ENCODE results near the gene ASS1.

ASS1 gene

DNA sequence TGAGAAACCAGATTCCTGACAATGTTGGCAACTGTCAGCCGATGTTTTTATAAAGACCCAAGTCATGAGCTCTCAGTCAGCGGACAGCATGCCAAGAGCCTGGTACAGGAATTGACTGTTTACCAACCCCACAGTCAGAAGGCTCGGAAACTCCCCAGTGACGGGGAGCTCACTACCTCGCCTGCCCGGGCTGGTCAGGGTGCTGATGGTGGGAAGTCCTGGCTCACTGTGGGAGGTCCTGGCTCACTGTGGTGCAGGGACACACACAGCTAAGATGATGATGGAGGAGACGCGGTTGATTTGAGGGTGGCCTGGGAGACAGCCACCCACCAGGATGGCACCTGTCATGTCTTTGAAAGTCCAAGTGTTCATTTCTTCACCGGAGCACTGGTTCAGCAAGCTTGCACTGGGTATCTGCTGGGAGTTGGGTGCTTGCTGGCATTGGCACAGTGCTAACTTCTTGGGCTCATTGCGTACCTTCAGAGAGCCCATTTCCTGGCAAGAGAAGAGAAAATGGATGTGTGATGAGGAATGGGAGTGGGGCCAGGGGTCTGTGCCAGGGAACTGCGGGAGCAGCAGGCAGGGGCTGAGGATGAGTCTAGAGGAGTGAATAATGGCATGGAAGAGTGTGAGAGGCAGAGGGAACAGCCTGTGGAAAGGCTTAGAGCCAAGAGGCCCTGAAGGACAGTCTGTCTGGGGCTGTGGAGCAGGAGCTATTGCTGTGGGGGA lies 15.3 kb downstream of the ASS1 start:
- DNase-seq (ENCODE audit: low read depth): no peak
- no peak overlapping the region for H3K4me3 ChIP-seq (ENCODE audit: control insufficient read depth, low read depth, low read length)
- TF ChIP-seq, protein P1, sequence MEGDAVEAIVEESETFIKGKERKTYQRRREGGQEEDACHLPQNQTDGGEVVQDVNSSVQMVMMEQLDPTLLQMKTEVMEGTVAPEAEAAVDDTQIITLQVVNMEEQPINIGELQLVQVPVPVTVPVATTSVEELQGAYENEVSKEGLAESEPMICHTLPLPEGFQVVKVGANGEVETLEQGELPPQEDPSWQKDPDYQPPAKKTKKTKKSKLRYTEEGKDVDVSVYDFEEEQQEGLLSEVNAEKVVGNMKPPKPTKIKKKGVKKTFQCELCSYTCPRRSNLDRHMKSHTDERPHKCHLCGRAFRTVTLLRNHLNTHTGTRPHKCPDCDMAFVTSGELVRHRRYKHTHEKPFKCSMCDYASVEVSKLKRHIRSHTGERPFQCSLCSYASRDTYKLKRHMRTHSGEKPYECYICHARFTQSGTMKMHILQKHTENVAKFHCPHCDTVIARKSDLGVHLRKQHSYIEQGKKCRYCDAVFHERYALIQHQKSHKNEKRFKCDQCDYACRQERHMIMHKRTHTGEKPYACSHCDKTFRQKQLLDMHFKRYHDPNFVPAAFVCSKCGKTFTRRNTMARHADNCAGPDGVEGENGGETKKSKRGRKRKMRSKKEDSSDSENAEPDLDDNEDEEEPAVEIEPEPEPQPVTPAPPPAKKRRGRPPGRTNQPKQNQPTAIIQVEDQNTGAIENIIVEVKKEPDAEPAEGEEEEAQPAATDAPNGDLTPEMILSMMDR (IDR thresholded peaks at IDR 0.05; ENCODE audit: control insufficient read depth, insufficient read depth, low read depth, low read length, missing control alignments): no peak

DNA sequence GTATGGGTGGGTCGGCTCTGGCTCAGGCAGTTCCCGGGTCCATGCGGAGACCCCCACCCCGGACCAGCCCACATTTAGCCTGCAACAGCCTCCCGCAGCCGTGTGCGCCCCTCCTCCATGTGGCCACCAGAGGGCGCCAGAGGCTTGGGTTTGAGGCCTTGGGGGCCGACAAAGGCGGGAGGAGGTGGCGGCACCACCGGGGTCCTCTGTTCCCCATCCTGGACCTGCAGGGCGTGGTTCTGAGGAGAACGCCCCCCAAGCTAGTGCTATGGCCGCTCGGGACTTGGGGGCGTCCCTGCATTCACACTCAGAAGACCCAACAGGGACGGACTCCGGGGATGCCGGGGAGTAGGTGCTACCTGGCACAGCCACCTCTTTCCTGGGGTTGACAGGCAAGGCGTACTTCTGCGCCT lies 16.5 kb downstream of the ASS1 start:
- no peak for DNase-seq (ENCODE audit: low read depth)
- H3K4me3 ChIP-seq (ENCODE audit: control insufficient read depth, low read depth, low read length): no peak overlapping the region
- TF ChIP-seq, protein P1 (IDR thresholded peaks at IDR 0.05; ENCODE audit: control insufficient read depth, insufficient read depth, low read depth, low read length, missing control alignments): peak; percentile 93

DNA sequence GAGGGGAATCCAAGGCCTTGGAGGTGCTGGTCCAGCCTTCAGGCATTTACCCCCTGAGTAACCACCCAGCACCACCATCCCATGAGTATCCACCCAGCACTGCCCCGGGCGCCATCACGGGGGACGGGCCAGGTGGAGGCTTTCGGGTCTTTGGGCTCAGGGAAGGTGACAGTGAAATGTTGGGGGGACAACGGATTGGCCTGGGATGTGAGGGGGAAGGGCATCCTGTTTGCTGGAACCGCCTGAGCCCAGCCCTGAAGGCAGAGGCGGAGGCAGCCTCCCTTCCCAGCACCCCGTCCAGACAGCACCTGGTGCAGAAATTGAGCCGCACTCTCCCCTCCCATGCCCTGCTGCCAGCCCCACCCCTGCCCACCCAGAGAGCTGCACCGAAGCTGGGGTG lies 17.0 kb downstream of the ASS1 start:
- H3K4me3 ChIP-seq (ENCODE audit: control insufficient read depth, low read depth, low read length): no peak overlapping the region
- DNase-seq (ENCODE audit: low read depth): no peak
- TF ChIP-seq, protein P1 (IDR thresholded peaks at IDR 0.05; ENCODE audit: control insufficient read depth, insufficient read depth, low read depth, low read length, missing control alignments): no peak

DNA sequence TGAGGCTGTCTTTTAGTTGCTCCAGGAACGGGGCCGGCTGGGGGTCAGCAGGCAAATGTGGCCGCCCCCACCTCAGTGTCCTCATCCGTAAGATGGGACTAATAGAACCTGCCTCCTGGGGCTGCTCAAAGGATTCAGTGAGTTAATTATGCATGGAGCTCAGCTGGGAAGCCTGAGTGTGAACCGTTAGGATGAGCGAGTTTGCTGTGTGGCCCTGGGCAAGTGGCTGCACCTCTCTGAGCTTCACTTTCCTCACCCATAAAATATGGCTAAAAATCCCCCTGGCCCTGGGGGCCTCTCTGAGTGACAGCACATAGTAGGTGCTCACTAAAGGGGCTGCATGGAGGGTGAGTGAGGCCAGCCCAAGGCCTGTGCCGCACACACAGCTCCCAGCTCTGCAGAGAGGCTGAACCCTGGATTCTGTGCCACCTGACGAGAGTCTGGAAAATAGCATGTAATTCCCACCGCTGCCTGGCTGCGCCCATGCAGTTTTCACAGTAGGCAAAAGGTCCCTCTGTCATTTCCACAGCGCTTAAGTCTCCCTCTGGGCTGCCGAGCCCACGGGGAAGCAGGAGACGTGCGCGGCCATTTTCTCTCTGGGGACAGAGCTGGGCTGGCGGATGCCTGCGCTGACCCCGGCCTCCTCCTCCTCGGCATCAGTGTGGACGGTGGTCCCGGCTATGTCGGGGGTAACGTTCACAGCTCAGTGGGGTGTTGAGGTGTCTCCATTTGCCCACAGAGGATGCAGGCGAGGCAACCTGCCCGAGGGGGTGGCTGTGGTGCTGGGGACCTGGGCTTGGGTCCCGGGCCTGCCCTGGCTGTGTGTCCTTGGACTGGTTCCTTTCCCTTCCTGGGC lies 18.2 kb downstream of the ASS1 start:
- TF ChIP-seq, protein P1 (IDR thresholded peaks at IDR 0.05; ENCODE audit: control insufficient read depth, insufficient read depth, low read depth, low read length, missing control alignments): no peak
- no peak overlapping the region for H3K4me3 ChIP-seq (ENCODE audit: control insufficient read depth, low read depth, low read length)
- no peak for DNase-seq (ENCODE audit: low read depth)

DNA sequence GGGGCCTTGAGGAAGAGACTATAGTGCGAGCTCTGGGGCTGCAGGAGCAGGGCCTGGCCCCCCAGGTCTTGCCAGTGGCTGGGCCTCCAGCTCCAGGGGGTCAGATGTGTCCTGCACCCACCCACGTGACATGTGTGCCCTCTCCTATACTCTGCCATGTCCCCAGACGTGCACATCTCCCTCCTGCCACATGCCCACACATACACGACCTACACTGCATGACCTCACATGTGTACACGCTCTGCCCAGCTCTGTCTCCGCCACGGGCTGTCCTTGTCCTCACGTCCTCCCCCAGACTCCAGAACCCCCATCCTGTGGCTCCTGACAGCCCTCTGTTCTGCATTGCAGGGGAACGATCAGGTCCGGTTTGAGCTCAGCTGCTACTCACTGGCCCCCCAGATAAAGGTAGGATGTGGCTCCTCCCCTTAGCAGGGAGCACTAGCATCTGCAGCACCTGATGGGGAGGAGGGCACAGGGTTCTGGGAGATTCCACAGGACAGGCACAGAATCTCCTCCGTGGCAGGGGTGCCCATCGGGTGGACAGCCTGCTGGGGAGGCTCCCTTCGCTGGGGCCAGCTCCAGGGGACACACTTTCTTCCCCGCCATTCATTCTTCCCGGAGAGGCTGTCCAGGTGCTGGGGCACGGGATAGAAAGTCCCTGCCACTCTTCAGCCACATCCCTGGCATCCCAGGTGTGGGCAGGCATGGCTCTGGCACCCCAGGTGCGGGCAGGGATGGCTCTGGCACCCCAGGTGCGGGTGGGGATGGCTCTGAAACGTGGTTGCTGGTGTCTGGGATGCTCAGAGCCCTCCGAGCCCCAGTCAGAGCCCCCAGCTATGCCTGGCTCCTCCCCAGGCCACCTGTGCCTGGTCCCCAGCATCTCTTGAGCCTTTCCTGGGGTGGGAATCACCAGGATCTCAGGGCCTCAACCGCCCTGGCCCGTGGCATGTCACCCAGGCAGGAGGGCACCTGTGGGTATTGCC lies 19.3 kb downstream of the ASS1 start:
- DNase-seq (ENCODE audit: low read depth): no peak
- TF ChIP-seq, protein P1 (IDR thresholded peaks at IDR 0.05; ENCODE audit: control insufficient read depth, insufficient read depth, low read depth, low read length, missing control alignments): no peak
- no peak overlapping the region for H3K4me3 ChIP-seq (ENCODE audit: control insufficient read depth, low read depth, low read length)
